SKM-1 (cell line): ENCODE data around the gene DNPH1.

Experiments
- DNase-seq: peaks from one replicate; lab custom pipeline; 2025; ENCODE audit not compliant: unreplicated experiment; lab: John Stamatoyannopoulos, UW

Gene DNPH1

GRCh38 chr6:43263314-43264178 is 34.3 kb upstream of the DNPH1 start:
- peak; percentile 63 for DNase-seq

GRCh38 chr6:43262780-43263313 is 33.6 kb upstream of the DNPH1 start:
- DNase-seq = no peak

GRCh38 chr6:43262000-43262779 is 32.9 kb upstream of the DNPH1 start:
- no peak for DNase-seq

GRCh38 chr6:43261198-43261597 is 31.9 kb upstream of the DNPH1 start:
- DNase-seq = no peak

GRCh38 chr6:43260791-43261190 is 31.5 kb upstream of the DNPH1 start:
- no peak for DNase-seq

GRCh38 chr6:43258807-43259686 is 29.8 kb upstream of the DNPH1 start:
- no peak for DNase-seq

GRCh38 chr6:43258180-43258579 is 28.9 kb upstream of the DNPH1 start:
- no peak for DNase-seq

GRCh38 chr6:43257367-43258145 is 28.3 kb upstream of the DNPH1 start:
- DNase-seq = no peak

GRCh38 chr6:43256670-43257366 is 27.5 kb upstream of the DNPH1 start:
- no peak for DNase-seq

- DNase-seq = no peak
Measured at GRCh38 chr6:43255408-43256054, 26.2 kb upstream of the DNPH1 start.

GRCh38 chr6:43254846-43255245 is 25.6 kb upstream of the DNPH1 start:
- DNase-seq = no peak

GRCh38 chr6:43254138-43254817 is 25.0 kb upstream of the DNPH1 start:
- no peak for DNase-seq

- DNase-seq = no peak
Measured at GRCh38 chr6:43253401-43253800, 24.1 kb upstream of the DNPH1 start.

GRCh38 chr6:43250992-43251373 is 21.7 kb upstream of the DNPH1 start:
- DNase-seq = no peak

- DNase-seq = no peak
Measured at GRCh38 chr6:43248791-43249190, 19.5 kb upstream of the DNPH1 start.

- no peak for DNase-seq
Measured at GRCh38 chr6:43248101-43248500, 18.8 kb upstream of the DNPH1 start.

GRCh38 chr6:43247114-43247999 is 18.1 kb upstream of the DNPH1 start:
- no peak for DNase-seq
